ENCODE data around the gene CACNG5. TPM values are rescaled to one million over a fixed set of nuclear protein-coding genes. Genes with fewer than 3 reads are reported as not detected.
A peak's percentile ranks its signal among the peaks of the same experiment; 100 is the strongest.

CACNG5 gene, protein sequence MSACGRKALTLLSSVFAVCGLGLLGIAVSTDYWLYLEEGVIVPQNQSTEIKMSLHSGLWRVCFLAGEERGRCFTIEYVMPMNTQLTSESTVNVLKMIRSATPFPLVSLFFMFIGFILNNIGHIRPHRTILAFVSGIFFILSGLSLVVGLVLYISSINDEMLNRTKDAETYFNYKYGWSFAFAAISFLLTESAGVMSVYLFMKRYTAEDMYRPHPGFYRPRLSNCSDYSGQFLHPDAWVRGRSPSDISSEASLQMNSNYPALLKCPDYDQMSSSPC
- not detected in 2 replicates for polyA plus RNA-seq (2013)

DNA sequence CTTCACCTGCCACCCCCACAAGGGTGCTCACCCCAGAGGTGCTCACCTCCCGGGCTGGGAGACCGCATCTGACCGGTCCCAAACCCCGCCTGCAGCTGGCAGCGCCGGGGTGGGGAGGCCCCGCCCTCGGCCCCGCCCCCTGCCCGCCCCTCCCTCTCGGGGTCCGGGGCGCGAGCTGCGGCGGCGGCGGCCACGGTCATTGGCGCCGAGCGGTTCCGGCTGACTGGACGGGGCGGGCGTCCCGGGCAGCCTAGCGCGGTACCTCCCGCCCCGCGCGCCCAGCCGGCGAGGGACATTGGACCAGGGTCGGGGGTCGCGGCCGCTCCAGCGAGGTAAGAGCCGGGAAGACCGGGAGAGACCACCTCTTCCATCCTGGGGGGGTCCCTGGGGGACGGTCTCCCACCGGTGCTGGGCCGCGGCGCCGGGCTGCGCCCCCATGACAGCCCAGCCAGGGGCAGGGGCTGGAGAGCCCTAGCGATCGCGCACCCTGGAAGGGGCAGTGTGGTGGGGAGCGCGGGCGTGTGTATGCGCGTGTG lies at the start of gene CACNG5:
TSS of gene CACNG5 (plus strand) at position 199 of the 536 bp plus-strand sequence. CDS start 42,216 bp downstream, outside the sequence.
- WGBS (ENCODE audit: extremely low coverage, insufficient coverage, insufficient read length), result no CpG with 5 or more reads among the region's 57 CpGs
- Histone ChIP-seq H3K4ac (ENCODE audit: low read depth, low read length) (no peak within 1 kb of the TSS), H2AFZ (ENCODE audit: insufficient read depth, low read length, poor library complexity) (no peak within 1 kb of the TSS), H3K79me1 (ENCODE audit: low read length) (no peaks in the 10 kb centered on the region), H3K4me1 (ENCODE audit: control insufficient read depth in 1 of 2, insufficient read depth in 2 of 2, low read length in 2 of 2) (no peaks in the 10 kb centered on the region), H2BK5ac (ENCODE audit: low read depth, low read length, poor library complexity) (no peak within 1 kb of the TSS), H3K9me3 (ENCODE audit: insufficient read depth, low read depth, low read length) (no peaks in the 10 kb centered on the region), H3K27me3 (ENCODE audit: insufficient read depth, low read length) (peaks cover 11% of the 10 kb centered on the region), H3K14ac (ENCODE audit: low read length) (no peak within 1 kb of the TSS), H3K4me3 (ENCODE audit: low read depth, low read length) (no peak within 1 kb of the TSS), H4K91ac (ENCODE audit: low read depth, low read length) (no peak within 1 kb of the TSS), H4K12ac (ENCODE audit: low read depth, low read length) (no peak within 1 kb of the TSS), H2AK5ac (ENCODE audit: low read length) (no peak within 1 kb of the TSS), H3K23ac (ENCODE audit: low read length) (no peak within 1 kb of the TSS), H2BK120ac (ENCODE audit: insufficient read depth, low read length, poor library complexity) (no peak within 1 kb of the TSS), H3K27ac (ENCODE audit: low read depth, low read length) (no peak within 1 kb of the TSS), H3K18ac (ENCODE audit: low read length) (no peak within 1 kb of the TSS), H4K8ac (ENCODE audit: low read depth, low read length) (no peak within 1 kb of the TSS), H3K4me2 (ENCODE audit: low read length) (peak within 1 kb of the TSS; percentile 34), H3K36me3 (ENCODE audit: control insufficient read depth in 1 of 2, insufficient read depth in 2 of 2, low read length in 2 of 2) (no peaks in the 10 kb centered on the region), H2BK12ac (ENCODE audit: low read length) (no peak within 1 kb of the TSS), H3K79me2 (ENCODE audit: control insufficient read depth, insufficient read depth, low read length, poor library complexity) (no peaks in the 10 kb centered on the region), H3K9ac (ENCODE audit: low read length) (no peak within 1 kb of the TSS)
- no peak for DNase-seq

DNA sequence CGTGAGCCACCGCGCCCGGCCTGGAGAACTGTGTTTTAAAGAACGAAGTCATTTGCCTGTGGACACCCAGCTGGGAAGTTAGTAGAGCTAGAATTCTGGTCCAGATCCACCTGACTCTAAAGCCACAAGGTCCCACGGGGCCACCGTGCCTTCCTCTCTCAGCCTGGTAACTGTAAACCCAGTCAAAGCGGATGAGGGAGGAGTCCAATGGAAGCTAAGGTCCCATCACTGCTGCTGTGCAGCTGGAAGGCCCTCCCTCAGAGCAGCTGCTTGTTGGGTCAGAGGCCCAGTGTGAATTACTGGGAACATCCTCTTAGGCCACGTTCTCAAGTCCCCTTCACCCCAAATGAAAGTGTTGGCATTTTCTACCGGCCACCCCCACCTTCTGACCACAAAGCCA lies 48.8 kb upstream of the CACNG5 start:
- Histone ChIP-seq H2AK5ac (ENCODE audit: low read length) (no peak overlapping the region), H3K14ac (ENCODE audit: low read length) (no peak overlapping the region), H2BK120ac (ENCODE audit: insufficient read depth, low read length, poor library complexity) (no peak overlapping the region), H4K12ac (ENCODE audit: low read depth, low read length) (no peak overlapping the region), H4K8ac (ENCODE audit: low read depth, low read length) (no peak overlapping the region), H3K79me1 (ENCODE audit: low read length) (no peaks in the 10 kb centered on the region), H3K79me2 (ENCODE audit: control insufficient read depth, insufficient read depth, low read length, poor library complexity) (no peaks in the 10 kb centered on the region), H3K4ac (ENCODE audit: low read depth, low read length) (no peak overlapping the region), H3K36me3 (ENCODE audit: control insufficient read depth in 1 of 2, insufficient read depth in 2 of 2, low read length in 2 of 2) (no peaks in the 10 kb centered on the region), H3K4me3 (ENCODE audit: low read depth, low read length) (no peak overlapping the region), H3K27me3 (ENCODE audit: insufficient read depth, low read length) (no peaks in the 10 kb centered on the region), H3K18ac (ENCODE audit: low read length) (no peak overlapping the region), H2BK12ac (ENCODE audit: low read length) (no peak overlapping the region), H3K9me3 (ENCODE audit: insufficient read depth, low read depth, low read length) (no peaks in the 10 kb centered on the region), H2BK5ac (ENCODE audit: low read depth, low read length, poor library complexity) (no peak overlapping the region), H3K9ac (ENCODE audit: low read length) (no peak overlapping the region), H3K4me1 (ENCODE audit: control insufficient read depth in 1 of 2, insufficient read depth in 2 of 2, low read length in 2 of 2) (no peaks in the 10 kb centered on the region), H2AFZ (ENCODE audit: insufficient read depth, low read length, poor library complexity) (no peak overlapping the region), H3K4me2 (ENCODE audit: low read length) (no peak overlapping the region), H3K27ac (ENCODE audit: low read depth, low read length) (no peak overlapping the region), H4K91ac (ENCODE audit: low read depth, low read length) (no peak overlapping the region), H3K23ac (ENCODE audit: low read length) (no peak overlapping the region)
- DNase-seq, result no peak
- WGBS (ENCODE audit: extremely low coverage, insufficient coverage, insufficient read length), result no CpG with 5 or more reads among the region's 10 CpGs

DNA sequence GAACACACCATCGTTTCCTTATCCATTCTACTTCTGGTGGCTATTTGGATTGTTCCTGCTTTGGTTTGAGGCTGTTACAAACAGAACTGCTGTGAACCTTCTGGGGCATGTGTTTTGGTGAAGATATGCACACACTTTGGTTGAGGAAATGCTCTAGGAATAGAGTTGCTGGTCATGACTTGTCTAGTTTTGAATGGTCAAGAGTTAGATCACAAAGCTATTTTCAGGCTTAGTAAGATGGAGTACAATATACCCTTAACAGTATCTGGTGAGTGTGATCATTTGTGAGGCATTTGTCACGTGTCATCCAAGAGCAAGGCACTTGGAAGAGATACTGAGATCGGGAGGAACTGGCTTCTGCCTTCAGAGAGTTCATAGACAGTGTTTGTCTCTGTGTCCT lies 47.0 kb upstream of the CACNG5 start:
- Histone ChIP-seq H2BK120ac (ENCODE audit: insufficient read depth, low read length, poor library complexity) (no peak overlapping the region), H3K4ac (ENCODE audit: low read depth, low read length) (no peak overlapping the region), H2BK5ac (ENCODE audit: low read depth, low read length, poor library complexity) (no peak overlapping the region), H4K12ac (ENCODE audit: low read depth, low read length) (no peak overlapping the region), H3K23ac (ENCODE audit: low read length) (peak overlapping the region; percentile 44), H3K9me3 (ENCODE audit: insufficient read depth, low read depth, low read length) (no peaks in the 10 kb centered on the region), H2AFZ (ENCODE audit: insufficient read depth, low read length, poor library complexity) (no peak overlapping the region), H3K4me3 (ENCODE audit: low read depth, low read length) (no peak overlapping the region), H3K4me2 (ENCODE audit: low read length) (no peak overlapping the region), H2AK5ac (ENCODE audit: low read length) (no peak overlapping the region), H3K79me1 (ENCODE audit: low read length) (no peaks in the 10 kb centered on the region), H4K91ac (ENCODE audit: low read depth, low read length) (no peak overlapping the region), H3K18ac (ENCODE audit: low read length) (no peak overlapping the region), H3K9ac (ENCODE audit: low read length) (no peak overlapping the region), H4K8ac (ENCODE audit: low read depth, low read length) (no peak overlapping the region), H3K36me3 (ENCODE audit: control insufficient read depth in 1 of 2, insufficient read depth in 2 of 2, low read length in 2 of 2) (no peaks in the 10 kb centered on the region), H3K14ac (ENCODE audit: low read length) (no peak overlapping the region), H3K27ac (ENCODE audit: low read depth, low read length) (no peak overlapping the region), H2BK12ac (ENCODE audit: low read length) (no peak overlapping the region), H3K79me2 (ENCODE audit: control insufficient read depth, insufficient read depth, low read length, poor library complexity) (no peaks in the 10 kb centered on the region), H3K4me1 (ENCODE audit: control insufficient read depth in 1 of 2, insufficient read depth in 2 of 2, low read length in 2 of 2) (no peaks in the 10 kb centered on the region), H3K27me3 (ENCODE audit: insufficient read depth, low read length) (no peaks in the 10 kb centered on the region)
- DNase-seq, result no peak
- WGBS (ENCODE audit: extremely low coverage, insufficient coverage, insufficient read length), result no CpG with 5 or more reads among the region's 3 CpGs

DNA sequence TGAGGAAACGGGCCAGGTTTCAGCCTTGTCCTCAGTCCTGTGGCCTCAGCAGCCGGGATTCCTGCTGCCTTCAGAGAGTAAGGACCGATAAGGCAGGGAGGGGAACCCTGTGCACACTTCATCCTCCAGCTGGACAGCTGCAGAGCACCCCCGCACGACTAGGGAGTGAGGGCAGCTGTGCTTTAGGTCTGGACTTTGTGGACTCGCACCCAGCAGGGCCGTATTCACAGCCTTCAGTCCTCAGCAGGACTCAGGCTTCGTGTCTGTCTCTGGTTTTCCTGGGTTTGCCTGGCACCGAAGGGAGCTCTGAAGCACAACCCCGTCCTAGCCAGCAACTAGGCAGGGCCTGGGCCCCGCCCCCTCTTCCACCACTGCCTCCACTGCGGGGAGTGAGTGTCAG lies 45.8 kb upstream of the CACNG5 start:
- Histone ChIP-seq H3K27me3 (ENCODE audit: insufficient read depth, low read length) (no peaks in the 10 kb centered on the region), H2BK12ac (ENCODE audit: low read length) (no peak overlapping the region), H2BK120ac (ENCODE audit: insufficient read depth, low read length, poor library complexity) (no peak overlapping the region), H2AFZ (ENCODE audit: insufficient read depth, low read length, poor library complexity) (no peak overlapping the region), H3K36me3 (ENCODE audit: control insufficient read depth in 1 of 2, insufficient read depth in 2 of 2, low read length in 2 of 2) (no peaks in the 10 kb centered on the region), H3K23ac (ENCODE audit: low read length) (no peak overlapping the region), H4K91ac (ENCODE audit: low read depth, low read length) (no peak overlapping the region), H3K9ac (ENCODE audit: low read length) (no peak overlapping the region), H3K4ac (ENCODE audit: low read depth, low read length) (no peak overlapping the region), H3K14ac (ENCODE audit: low read length) (no peak overlapping the region), H3K4me3 (ENCODE audit: low read depth, low read length) (no peak overlapping the region), H3K79me1 (ENCODE audit: low read length) (no peaks in the 10 kb centered on the region), H3K27ac (ENCODE audit: low read depth, low read length) (no peak overlapping the region), H2AK5ac (ENCODE audit: low read length) (no peak overlapping the region), H3K79me2 (ENCODE audit: control insufficient read depth, insufficient read depth, low read length, poor library complexity) (no peaks in the 10 kb centered on the region), H3K9me3 (ENCODE audit: insufficient read depth, low read depth, low read length) (no peaks in the 10 kb centered on the region), H4K8ac (ENCODE audit: low read depth, low read length) (no peak overlapping the region), H4K12ac (ENCODE audit: low read depth, low read length) (no peak overlapping the region), H3K4me1 (ENCODE audit: control insufficient read depth in 1 of 2, insufficient read depth in 2 of 2, low read length in 2 of 2) (no peaks in the 10 kb centered on the region), H3K4me2 (ENCODE audit: low read length) (no peak overlapping the region), H2BK5ac (ENCODE audit: low read depth, low read length, poor library complexity) (no peak overlapping the region), H3K18ac (ENCODE audit: low read length) (no peak overlapping the region)
- no CpG with 5 or more reads among the region's 12 CpGs for WGBS (ENCODE audit: extremely low coverage, insufficient coverage, insufficient read length)
- DNase-seq, result no peak

Data from trophoblast cell (in vitro differentiated cells and primary cell).